DOHH2 (cell line): ENCODE results near the gene RUNX2.

ENCODE experiments used
- CTCF ChIP-seq: fragments of 200-600 bp; sonication (generic); IDR thresholded peaks from one replicate; pipeline ENCODE4 v1.5.1; 2014; ENCODE audit warnings: antibody characterized with exemption, mild to moderate bottlenecking, low read depth, low read length; ENCODE audit not compliant: poor library complexity, severe bottlenecking
- EZH2phosphoT487 ChIP-seq: fragments of 200-600 bp; sonication (generic); IDR thresholded peaks from 2 replicates; pipeline ENCODE4 v1.6.1; 2017; ENCODE audit warnings: borderline replicate concordance, mild to moderate bottlenecking, antibody characterized with exemption, low read length, moderate library complexity, mixed read lengths

DNA sequence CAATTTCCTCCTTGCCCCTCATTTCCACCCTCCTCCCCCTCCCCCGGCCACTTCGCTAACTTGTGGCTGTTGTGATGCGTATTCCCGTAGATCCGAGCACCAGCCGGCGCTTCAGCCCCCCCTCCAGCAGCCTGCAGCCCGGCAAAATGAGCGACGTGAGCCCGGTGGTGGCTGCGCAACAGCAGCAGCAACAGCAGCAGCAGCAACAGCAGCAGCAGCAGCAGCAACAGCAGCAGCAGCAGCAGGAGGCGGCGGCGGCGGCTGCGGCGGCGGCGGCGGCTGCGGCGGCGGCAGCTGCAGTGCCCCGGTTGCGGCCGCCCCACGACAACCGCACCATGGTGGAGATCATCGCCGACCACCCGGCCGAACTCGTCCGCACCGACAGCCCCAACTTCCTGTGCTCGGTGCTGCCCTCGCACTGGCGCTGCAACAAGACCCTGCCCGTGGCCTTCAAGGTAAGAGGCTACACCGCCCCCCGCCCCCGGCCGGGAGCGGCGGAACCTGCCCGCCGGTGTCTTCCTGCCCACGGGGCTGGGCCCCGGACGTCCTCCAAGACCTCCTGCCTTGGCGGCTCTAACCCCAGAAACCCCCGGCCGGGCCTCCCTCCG is 94.5 kb downstream of the RUNX2 start:
- TF ChIP-seq CTCF, result no peak
- no peak for TF ChIP-seq EZH2phosphoT487
